IPS-18c (cell line): ENCODE results near the gene AK4.
A peak's percentile ranks its signal among the peaks of the same experiment; 100 is the strongest.
"Not testable (repeated sequence)": the region's sequence is repeated elsewhere in the genome, so short reads cannot be mapped to it uniquely, and the experiment has no call there.

Experiments used
- H3K4me3 ChIP-seq: 2 replicates; pipeline ENCODE4 v1.7.0; 2013; ENCODE audit warnings: low read depth, mild to moderate bottlenecking, low read length, moderate library complexity; ENCODE audit not compliant: insufficient read depth
- H3K9me3 ChIP-seq: one replicate; pipeline ENCODE4 v1.6.1; 2013; ENCODE audit warnings: mild to moderate bottlenecking, low read length, moderate library complexity; ENCODE audit not compliant: control insufficient read depth, insufficient read depth

Gene AK4

DNA sequence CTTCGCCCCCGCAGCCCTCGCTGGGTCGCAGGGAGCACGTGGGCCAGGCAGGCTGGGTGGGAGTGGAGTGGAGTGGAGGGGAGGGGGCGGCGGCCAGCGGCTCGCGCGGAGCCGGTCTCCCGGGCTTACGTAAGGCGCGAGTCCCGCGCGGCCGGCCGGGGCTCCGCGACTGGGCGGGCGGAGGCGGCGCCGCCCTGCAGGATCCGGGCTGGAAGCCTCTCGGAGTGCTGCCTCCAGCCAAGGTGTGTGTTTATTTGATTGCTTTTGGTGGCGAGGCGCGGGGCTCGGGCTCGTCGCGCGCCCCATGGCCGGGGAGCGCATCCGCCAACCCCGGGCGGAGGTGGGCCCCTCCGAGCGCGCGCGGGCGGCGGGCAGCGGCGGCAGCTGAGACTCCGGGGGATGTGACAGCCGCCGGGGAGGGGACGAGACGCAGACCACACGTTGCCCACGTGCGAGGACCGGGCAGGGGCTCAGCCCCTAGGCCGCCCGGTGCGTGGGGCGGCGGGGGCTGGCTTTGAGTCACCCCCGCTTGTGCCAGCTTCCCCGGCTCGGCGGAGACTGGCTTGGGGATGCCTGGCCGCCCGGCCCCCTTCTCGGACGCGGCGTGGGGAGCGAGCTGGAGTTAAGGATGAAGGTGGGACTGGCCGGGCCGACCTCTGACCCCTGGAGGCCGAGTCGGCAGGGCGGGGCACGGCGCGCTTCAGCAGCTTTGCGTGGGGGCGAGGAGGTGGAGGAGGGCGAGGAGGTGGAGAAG is 402 bp upstream of the AK4 start:
- peak overlapping the region; percentile 72 for H3K4me3 ChIP-seq
- peaks cover 4% of the 10 kb centered on the region for H3K9me3 ChIP-seq

DNA sequence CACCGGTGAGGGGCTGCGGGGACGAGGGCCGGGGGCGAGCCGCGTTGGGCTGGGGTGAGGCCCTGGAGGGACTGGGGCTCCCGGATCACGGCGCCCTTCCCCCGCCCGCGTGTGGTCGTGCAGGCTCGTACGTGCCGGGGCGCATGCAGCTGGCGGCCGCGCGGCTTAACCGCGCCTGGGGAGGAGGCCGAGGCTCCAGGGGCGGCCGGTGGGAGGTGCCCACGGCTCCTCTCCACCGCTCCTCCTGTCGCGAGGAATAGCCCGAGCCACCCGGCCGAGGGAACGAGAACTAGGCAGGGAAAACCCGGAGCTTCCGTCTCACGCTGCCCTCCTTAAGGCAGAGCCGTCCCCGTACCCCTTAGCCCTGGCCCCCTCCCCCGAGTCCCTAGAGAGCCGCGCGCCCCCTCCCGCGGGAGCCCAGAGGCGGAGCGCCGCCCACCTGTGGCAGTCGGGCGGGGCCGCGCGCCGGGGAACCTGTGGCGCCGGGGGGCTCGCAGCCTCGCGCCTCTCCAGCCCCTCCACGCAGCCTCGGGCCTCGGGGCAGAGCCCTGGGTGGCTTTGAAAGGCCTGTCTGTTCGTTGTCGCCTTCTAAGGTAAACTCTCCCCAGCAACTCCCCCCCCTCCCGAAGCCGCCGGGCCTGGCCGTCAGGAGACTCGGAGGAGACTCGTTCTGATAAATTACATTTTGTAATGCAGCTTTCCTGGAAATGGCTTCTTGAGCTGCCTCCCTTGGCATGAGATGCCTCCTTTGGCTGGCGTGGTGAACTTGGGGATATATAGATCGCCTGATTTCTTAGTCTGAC is 746 bp downstream of the AK4 start:
- peaks cover 6% of the 10 kb centered on the region for H3K9me3 ChIP-seq
- H3K4me3 ChIP-seq = peak overlapping the region; percentile 72

DNA sequence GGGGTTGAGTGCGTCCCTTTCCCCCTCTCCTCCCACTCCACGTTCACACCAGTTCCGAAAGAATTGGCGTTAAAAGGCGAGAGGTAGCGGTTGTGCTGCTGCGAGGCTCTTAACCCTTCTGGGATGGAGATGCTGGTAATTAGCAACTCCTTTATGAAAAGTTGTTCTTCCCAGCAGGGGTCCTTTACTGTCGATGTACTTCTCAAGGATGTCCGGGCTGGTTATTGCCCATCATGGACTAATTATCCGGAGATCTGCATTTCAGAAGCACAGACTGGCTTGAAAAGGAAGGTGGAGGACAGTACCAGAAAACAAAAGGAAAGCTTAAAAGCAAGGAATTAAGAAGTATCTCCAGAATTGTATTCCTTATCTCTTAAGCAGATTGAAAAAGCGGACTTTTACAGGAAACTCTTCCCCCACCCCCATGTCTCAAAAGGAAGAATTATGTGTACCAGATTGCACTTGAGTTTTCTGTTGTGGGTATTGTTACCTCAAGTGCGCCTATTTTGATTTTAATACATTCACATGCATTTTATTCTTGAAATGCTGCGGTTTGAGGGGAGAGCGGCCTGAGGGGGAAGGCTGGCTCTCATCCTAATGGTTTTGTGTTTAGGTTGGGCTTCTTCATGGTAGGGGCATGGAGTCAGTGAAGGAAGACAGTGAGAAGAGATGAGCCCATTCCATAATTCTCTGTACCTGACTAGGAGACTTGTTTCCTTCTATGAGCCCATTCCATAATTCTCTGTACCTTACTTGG is 1.5 kb downstream of the AK4 start:
- H3K9me3 ChIP-seq = peaks cover 6% of the 10 kb centered on the region
- peak overlapping the region; percentile 72 for H3K4me3 ChIP-seq

DNA sequence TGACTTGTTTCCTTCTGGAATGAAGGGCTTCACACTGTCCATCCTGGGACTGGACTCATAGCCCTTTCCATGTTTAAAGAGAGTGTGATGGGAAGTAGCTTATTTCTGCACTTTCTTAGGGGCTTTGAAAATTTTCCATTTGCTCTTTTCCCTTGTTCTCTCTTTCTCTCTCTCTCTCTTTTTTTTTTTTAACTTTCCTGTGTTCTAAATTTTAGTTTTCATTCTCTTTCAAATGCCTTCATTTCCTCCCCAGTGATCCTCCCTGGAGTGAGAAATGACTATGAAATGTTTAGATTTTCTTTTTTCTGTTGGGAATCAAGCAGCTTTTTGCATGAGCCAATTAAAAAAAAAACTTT is 2.1 kb downstream of the AK4 start:
- Histone ChIP-seq H3K9me3 (peaks cover 6% of the 10 kb centered on the region), H3K4me3 (no peak overlapping the region; the same call in 1 of the 2 replicates)

DNA sequence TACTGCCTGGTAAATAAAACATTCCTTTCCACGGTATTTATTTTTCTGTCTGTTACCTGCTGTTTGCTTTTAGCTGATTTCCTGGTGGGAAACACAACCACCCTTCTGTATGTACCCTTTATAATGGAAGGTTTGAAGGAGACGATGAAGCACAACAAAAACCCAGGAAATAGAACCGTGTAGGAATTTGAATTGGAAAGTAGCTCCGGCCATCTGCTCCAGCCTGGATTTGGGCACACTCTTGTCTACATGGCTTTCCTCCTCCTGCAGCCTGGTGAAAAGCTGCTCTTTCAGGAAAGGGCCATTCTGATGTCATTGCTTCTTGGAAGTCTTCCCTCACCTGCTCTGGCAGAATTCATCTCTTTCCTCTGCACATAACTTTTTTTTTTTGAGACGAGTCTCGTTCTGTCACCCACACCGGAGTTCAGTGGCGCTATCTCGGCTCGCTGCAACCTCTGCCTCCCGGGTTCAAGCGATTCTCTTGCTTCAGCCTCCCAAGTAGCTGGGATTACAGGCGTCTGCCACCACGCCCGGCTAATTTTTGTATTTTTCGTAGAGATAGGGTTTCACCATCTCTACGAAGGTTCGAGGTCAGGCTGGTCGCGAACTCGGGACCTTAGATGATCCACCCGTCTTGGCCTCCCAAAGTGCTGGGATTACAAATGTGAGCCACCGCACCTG is 2.7 kb downstream of the AK4 start:
- Histone ChIP-seq H3K9me3 (peaks cover 6% of the 10 kb centered on the region), H3K4me3 (no peak overlapping the region)

DNA sequence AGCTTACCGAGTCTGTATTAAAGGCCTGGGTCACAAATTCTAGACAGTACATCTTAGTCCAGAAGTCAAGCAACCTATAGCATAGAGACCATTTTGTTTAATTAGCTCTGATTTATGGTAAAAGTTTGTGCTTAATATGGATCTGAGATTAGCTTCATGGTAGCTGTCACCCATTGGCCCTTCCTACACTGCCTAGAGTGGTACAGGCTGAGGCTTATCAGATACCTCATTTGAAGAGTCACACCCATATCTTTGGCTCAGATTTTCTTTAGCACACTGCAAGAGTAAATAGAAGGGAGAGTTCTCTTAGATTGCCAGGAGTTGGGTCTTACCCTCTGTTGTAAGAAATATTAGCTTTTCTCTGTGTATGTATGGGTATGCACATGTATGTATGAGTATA is 3.6 kb downstream of the AK4 start:
- no peak overlapping the region for H3K4me3 ChIP-seq
- H3K9me3 ChIP-seq = peaks cover 4% of the 10 kb centered on the region

DNA sequence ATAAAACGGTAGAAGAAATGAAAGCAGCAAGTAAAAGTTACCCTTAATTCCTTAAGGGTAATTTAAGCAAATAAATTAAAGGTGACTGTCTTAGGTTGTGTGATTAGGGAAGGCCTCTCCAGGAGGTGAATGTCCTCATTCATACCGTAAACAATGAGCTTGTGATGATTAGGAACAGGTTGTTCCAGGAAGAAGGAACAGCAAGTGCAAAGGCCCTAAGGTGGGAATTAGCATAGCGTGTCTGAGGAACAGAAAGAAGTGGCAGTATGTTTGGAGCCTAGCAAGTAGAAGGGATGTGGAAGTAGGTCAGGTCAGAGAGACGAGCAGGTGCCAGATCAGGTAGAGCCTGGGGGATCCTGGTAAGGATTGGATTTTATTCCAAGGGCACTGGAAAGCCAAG is 5.6 kb downstream of the AK4 start:
- Histone ChIP-seq H3K9me3 (peaks cover 2% of the 10 kb centered on the region), H3K4me3 (no peak overlapping the region)

DNA sequence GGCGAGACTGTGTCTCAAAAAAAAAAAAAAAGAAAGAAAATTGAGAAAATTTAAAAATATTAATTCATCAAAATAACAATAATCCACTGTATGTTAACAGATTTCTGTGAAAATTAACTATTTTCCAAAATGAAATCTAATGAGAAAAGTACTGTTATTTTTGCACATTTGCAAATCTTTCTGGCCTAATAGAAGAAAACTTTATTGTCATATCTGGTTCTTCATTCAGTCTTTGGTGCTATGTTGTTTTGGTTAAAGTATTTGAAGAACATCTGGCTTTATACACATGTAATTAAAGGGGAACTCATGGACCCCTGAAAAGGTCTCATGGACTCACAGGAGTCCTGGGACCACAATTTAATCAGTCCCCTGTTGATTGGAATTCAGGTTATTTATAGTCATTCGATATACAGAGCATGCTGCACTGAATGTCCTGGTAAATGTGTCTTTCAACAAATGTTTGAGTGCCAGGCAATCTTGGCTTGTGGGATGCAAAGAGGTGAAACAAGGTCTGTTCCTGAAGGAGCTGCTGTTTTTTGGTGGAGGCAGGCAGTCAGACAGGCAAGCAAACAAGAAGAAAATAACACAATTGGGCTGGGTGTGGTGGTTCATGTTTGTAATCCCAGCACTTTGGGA is 9.0 kb downstream of the AK4 start:
- H3K9me3 ChIP-seq = peaks cover 2% of the 10 kb centered on the region
- no peak overlapping the region for H3K4me3 ChIP-seq

DNA sequence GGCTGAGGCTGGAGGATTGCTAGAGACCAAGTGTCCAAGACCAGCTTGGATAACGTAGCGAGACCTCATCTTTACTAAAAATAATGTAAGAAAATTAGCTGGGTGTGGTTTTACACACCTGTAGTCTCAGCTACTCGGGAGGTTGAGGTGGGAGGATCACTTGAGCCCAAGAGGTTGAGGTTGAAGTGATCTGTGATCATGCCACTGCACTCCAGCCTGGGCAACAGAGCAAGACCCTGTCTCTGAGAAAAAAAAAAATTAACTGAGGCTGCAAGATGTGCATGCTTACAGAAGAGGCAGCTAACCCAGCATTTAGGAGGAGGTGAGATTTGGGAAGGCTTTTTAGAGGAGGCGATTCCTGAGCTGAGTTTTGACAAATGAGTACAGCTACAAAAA is 9.5 kb downstream of the AK4 start:
- peaks cover 2% of the 10 kb centered on the region for H3K9me3 ChIP-seq
- no peak overlapping the region for H3K4me3 ChIP-seq

DNA sequence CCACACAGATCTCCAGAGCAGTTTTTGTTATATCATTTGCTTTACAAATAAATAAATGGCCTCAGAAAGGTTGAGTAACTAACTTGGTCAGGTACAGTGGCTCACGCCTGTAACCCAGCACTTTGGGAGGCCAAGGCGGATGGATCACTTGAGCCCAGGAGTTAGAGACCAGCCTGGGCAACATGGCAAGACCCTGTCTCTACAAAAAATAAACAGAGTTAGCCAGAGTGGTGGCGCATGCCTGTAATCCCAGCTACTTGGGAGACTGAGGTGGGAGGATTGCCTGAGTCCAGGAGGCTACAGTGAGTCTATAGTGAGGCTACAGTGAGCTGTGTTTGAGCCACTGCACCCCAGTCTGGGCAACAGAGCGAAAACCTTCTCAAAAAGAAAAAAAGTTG is 11.3 kb downstream of the AK4 start:
- not testable (repeated sequence) for H3K9me3 ChIP-seq, H3K4me3 ChIP-seq

DNA sequence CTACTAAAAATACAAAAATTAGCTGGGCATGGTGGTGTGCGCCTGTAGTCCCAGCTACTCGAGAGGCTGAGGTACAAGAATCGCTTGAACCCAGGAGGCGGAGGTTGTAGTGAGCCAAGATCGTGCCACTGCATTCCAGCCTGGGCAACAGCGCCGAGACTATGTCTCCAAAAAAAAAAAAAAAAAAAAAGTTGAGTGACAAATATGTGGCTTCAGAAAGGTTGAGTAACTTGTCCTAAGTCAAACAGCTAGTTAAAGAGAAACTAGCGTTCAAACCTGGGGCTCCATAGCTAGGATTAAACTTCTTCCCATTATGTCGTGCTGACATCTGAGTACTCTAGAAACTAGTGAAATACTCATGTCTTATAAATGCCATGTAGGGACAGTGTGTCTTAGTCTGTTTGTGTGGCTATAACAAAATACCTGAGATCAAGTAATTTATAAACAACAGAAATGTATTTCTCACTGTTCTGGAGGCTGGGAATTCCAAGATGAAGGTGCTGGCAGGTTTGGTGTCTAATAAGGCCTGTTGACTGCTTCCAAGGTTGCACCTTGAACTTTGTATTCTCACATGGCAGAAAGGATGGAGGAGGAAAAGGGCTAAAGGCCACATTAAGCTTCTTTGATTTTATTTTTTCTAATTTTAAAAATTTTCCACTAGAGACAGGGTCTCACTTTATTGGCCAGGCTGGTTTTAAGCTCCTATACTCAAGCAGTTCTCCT is 12.0 kb downstream of the AK4 start:
- Histone ChIP-seq H3K9me3 (no peaks in the 10 kb centered on the region), H3K4me3 (no peak overlapping the region)

DNA sequence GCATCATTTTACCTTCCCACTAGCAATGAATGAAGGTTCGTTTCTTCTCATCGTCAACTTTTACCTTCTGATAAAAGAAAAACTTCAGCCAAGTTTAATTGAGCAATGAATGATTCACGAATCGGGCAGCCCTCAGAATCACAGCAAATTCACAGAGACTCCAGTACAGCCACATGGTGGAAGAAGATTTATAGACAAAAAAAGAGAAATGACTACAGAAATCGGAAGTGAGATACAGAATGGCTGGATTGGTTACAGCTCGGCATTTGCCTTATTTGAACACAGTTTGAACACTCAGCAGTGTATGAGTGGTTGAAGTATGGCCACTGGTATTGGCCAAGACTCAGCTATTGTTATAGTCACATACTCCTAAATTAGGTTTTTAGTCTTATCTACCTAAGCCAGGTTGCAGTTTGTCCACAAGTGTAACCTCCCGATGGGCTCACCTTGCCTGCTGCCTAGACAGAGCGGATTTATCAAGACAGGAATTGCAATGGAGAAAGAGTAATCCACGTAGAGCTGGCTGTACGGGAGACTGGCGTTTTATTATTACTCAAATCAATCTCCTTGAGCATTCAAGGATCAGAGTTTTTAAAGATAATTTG is 15.3 kb downstream of the AK4 start:
- Histone ChIP-seq H3K4me3 (no peak overlapping the region), H3K9me3 (no peaks in the 10 kb centered on the region)

DNA sequence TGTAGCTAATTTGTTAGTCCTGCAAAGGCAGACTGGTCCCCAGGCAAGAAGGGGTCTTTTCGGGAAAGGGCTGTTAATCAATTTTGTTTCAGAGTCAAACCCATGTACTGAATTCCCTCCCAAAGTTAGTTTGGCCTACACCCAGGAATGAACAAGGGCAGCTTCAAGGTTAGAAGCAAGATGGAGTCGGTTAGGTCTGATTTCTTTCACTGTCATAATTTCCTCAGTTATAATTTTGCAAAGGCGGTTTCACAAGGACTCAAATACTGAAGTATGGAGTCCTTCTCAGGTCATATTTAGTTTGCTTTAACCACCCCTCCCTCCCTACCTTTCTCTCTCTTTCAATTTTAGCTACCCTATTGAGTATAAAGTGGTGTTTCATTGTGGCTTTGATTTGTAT is 16.1 kb downstream of the AK4 start:
- H3K9me3 ChIP-seq, H3K4me3 ChIP-seq: not testable (repeated sequence)

DNA sequence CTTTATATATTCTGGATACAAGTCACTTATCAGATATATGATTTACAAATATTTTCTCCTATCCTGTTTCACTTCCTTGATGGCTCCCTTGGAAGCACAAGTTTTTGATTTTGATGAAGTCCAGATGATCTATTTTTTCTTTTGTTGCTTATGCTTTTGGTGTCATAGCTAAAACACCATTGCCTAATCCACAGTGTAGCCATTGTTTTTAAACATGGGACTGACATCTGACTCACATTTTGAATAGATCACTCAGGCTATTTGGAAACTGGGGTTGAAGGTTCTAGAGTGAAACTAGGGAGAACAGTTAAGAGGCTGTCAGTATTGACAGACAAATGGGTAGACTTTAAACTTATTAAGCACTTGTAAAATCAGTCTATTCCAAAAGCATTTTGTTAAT is 16.6 kb downstream of the AK4 start:
- H3K4me3 ChIP-seq = no peak overlapping the region
- H3K9me3 ChIP-seq = no peaks in the 10 kb centered on the region

DNA sequence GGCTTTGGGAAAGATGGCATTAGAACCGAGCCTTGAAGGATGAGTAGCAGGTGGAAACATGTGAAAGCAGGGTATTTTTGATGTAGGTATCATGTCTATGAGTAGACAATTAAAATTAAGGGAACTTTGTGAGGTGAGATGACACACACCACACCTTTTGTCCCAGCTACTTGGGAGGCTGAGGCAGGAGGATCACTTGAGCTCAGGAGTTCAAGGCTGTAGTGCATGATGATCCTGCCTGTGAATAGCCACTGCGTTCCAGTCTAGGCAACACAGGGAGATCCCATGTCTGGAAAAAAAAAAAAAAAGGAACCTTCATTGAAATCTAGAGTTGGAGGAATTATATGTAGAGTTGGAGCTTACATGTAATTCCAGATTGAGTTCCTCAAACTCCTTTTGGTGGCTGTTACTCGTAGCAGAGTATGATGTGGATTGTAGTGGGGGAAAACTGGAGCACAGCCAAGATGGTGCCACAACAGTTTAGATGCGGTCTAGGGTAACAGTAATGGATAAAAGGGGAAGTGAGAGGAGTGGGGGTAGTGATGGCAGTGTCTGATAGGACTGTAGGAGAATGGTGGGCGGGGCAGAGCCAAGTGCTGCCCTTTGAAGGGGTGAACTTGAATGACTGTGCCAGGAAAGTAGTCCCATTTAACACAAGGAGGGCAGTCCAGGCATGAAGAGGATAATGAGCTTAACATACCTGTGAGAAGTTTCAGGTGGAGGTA is 17.4 kb downstream of the AK4 start:
- H3K4me3 ChIP-seq = no peak overlapping the region
- no peaks in the 10 kb centered on the region for H3K9me3 ChIP-seq
